Measurements from ENCODE around the gene CHD9NB.
A peak's percentile ranks its signal among the peaks of the same experiment; 100 is the strongest.

CHD9NB gene

DNA sequence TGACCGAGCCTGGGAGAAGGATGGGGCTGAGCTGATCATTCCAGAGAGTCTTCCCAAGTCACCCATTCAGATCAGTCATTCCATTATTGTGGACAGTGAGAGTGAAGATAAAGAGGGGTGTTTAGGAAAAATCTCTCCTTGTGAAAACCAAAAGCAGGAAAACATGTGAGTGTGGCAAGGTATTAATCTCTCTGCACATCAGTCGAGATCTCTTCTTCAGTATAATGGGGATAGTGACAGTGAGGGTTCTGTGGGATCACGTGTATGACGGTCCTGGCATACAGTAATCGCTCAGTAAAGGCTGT lies 37.5 kb upstream of the CHD9NB start:
- Mint-ChIP-seq H3K36me3 (ENCODE audit: low read depth) (peaks cover 23% of the 10 kb centered on the region), H3K27ac (peak overlapping the region; percentile 81), H3K27me3 (no peaks in the 10 kb centered on the region), H3K4me1 (ENCODE audit: low read depth) (peaks cover 81% of the 10 kb centered on the region), H3K4me3 (no peak overlapping the region), H3K9me3 (no peaks in the 10 kb centered on the region)
- intact Hi-C loops (cut with micrococcal nuclease), result loop anchor here (2.0 kb wide), 1 partner anchor 35 kb away; the partner anchor contains the start of gene CHD9

DNA sequence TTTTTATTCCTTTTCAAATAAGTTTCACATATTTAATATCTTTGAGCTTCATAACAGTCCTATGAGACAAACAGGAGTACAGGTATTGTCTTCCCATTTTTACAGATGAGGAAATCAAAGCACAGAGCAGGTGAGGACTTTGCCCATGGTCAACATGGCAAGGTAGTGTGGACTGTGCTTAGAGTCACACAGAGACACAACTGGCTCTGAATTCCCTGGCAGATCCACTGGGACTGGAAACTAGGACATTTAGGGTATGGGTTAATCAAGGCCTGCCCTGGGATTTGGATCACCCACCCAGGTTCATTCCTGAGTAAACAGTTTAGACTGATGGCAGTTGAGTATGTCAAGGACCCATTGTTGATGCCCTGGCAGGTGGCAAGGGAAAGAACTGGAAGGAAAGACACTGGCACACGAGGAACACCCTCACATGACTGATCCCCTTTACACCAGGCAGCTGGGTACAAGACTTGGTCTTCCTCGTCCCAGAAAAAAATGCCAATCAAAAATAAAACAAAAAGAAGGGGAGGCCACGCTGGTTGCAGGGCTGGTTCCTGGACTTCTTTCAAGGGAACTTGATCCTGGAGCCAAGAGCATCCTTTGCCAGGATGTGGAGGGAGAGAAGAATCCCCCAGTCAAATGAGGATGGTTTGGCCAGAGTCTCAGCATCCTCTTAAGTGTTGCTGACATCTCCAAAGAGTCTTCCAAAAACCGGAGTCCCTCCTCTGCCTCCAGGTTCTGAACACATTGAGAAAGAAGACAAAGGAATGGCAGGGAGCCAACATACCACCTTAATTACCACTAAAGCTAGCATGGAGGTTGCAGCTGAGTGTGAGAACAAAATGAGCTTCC lies 37.0 kb upstream of the CHD9NB start:
- Mint-ChIP-seq H3K4me3 (no peak overlapping the region), H3K4me1 (ENCODE audit: low read depth) (peaks cover 79% of the 10 kb centered on the region), H3K36me3 (ENCODE audit: low read depth) (peaks cover 19% of the 10 kb centered on the region), H3K27me3 (no peaks in the 10 kb centered on the region), H3K27ac (peak overlapping the region; percentile 81), H3K9me3 (no peaks in the 10 kb centered on the region)
- intact Hi-C loops (cut with micrococcal nuclease), result loop anchor here (2.0 kb wide), 1 partner anchor 35 kb away; the partner anchor contains the start of gene CHD9

DNA sequence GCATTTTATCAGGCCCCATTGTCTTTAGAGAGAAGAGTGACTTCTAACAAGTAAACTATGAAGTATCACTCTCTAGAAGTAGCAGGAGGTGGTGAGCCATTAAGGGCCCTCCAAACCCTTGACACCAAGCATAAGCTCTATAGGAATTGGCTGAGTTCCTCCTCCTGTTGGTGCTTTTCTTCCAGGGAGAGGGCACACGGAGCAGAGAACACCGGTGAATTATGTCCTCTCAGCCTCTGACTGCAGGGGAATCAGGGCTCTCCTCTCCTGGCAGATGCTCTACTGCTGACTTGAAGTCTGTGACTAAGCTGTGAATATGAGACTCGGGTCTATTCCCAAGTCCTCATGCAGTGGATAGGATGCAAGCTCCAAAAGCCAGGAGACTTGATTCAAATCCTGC lies 34.4 kb upstream of the CHD9NB start:
- Mint-ChIP-seq H3K4me1 (ENCODE audit: low read depth) (peaks cover 75% of the 10 kb centered on the region), H3K36me3 (ENCODE audit: low read depth) (peaks cover 41% of the 10 kb centered on the region), H3K4me3 (no peak overlapping the region), H3K27ac (no peak overlapping the region), H3K27me3 (no peaks in the 10 kb centered on the region), H3K9me3 (no peaks in the 10 kb centered on the region)
- intact Hi-C loops (cut with micrococcal nuclease), result no loop called here

DNA sequence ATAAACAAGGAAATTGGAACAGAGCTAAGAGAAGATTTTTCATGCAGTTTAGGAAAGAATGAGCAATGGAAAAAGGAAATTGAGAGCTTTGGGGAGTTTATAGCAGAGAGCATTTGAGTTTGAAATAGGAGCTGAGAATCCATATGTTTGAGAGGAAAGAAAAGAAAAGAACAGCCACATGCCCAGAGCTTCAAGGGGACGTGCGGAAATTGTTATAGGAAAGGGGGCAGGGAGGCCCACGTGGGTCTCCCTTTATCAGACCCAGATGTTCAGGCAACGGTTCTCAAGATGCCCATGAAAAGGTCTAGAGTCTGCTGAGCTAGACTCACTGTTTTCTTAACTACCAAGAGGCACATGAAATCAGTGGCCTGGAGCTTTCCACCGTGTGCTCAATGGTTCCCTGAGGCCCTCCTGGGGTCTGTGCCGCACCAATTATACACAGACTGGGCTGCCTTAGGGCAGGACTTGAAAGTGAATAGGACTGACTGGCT lies 33.3 kb upstream of the CHD9NB start:
- Mint-ChIP-seq H3K4me1 (ENCODE audit: low read depth) (peaks cover 67% of the 10 kb centered on the region), H3K27ac (peak overlapping the region; percentile 71), H3K9me3 (no peaks in the 10 kb centered on the region), H3K4me3 (no peak overlapping the region), H3K27me3 (no peaks in the 10 kb centered on the region), H3K36me3 (ENCODE audit: low read depth) (peaks cover 41% of the 10 kb centered on the region)
- intact Hi-C loops (cut with micrococcal nuclease), result no loop called here

DNA sequence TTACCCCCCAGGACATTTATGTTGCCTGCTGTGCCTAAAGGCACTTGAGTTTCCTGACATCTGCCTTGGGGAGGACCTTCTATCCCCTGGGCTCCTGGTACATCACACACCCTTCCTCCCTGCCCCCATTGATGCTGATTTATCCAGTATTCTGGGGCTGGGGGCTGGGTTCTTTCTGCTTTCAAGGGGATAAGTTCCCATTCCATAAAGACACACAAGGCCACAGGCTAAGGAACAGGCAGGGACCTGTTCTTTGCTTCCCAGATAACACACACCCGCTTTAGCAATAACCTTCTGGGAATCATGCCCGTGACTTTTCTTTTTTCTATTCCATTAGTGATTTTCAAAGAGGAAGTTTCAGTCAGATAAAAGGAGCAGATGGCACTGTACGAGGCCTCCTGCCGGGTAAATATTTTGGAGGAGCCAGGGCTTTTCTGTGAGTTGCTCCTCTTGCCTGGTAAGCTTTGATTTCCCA lies 32.7 kb upstream of the CHD9NB start:
- H3K36me3 Mint-ChIP-seq (ENCODE audit: low read depth), result peaks cover 41% of the 10 kb centered on the region
- no peak overlapping the region for H3K4me3 Mint-ChIP-seq
- intact Hi-C loops (cut with micrococcal nuclease), result no loop called here
- peak overlapping the region; percentile 71 for H3K27ac Mint-ChIP-seq
- H3K4me1 Mint-ChIP-seq (ENCODE audit: low read depth), result peaks cover 67% of the 10 kb centered on the region
- no peaks in the 10 kb centered on the region for H3K27me3 Mint-ChIP-seq
- no peaks in the 10 kb centered on the region for H3K9me3 Mint-ChIP-seq

DNA sequence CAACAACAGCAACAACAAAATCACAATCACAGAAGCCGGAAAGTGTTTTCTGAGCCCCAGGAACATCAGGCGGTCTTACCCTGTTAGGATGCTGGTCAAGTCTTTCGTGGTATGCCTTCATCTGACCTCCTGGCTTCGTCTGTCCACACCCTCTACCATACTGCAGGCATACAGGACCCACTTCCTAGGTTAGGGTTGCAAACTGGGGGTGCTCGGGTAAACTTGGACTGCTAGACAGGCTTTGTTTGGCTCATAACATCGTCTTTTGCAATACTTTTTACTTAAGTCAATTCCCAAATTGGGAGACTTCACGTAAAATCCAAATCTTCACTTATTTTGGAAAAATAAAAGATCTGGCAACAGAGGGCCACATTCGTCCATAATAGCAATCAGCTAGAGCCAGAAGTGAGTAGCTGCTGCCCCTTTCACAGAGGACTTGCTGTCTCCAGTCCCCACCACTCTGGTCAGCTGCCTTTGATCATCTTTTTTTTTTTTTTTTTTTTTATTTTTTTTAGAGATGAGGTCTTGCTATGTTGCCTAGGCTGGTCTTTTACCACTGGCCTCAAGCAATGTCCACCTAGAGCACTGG lies 32.1 kb upstream of the CHD9NB start:
- H3K4me3 Mint-ChIP-seq, result no peak overlapping the region
- H3K27ac Mint-ChIP-seq, result peak overlapping the region; percentile 71
- no peaks in the 10 kb centered on the region for H3K27me3 Mint-ChIP-seq
- H3K36me3 Mint-ChIP-seq (ENCODE audit: low read depth), result peaks cover 41% of the 10 kb centered on the region
- intact Hi-C loops (cut with micrococcal nuclease), result no loop called here
- H3K9me3 Mint-ChIP-seq, result no peaks in the 10 kb centered on the region
- H3K4me1 Mint-ChIP-seq (ENCODE audit: low read depth), result peaks cover 62% of the 10 kb centered on the region

DNA sequence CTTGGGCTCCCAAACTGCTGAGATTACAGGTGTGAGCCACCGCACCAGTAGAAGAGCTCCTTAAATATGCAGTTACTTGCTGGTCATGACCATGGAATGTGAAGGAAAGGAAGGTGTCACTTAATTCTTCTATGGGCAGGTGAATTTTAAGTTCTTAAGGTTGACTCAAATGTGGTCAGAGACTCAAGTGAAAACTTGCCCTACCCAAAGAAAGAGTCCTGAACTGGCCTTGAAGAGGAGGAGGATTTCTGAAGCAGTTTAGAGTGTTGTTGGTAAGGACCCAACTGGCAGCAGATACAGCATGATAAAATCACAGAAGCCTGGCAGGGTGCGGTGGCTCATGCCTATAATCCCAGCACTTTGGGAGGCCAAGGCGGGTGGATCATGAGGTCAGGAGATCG lies 31.4 kb upstream of the CHD9NB start:
- H3K4me3 Mint-ChIP-seq, result no peak overlapping the region
- no peaks in the 10 kb centered on the region for H3K27me3 Mint-ChIP-seq
- intact Hi-C loops (cut with micrococcal nuclease), result no loop called here
- peaks cover 41% of the 10 kb centered on the region for H3K36me3 Mint-ChIP-seq (ENCODE audit: low read depth)
- peaks cover 60% of the 10 kb centered on the region for H3K4me1 Mint-ChIP-seq (ENCODE audit: low read depth)
- H3K9me3 Mint-ChIP-seq, result no peaks in the 10 kb centered on the region
- peak overlapping the region; percentile 71 for H3K27ac Mint-ChIP-seq

DNA sequence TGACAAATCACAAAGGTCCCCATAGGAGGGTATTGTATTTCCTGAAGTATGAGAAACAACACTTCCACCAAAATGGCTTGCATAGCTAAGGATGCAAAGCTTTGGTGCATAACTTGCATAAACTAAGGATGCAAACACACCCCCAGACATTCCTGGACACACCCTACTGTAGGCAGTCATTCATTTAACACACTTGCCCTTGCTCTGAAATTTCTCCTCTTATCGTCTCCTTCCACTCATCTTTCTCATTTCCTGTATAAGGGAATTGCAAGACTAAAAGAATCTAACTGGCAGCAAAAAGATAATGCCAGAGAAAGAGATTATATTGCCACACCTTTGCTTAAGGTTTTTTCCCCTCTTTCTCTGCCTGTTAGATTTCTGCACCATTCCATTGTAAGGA lies 30.4 kb upstream of the CHD9NB start:
- Mint-ChIP-seq H3K4me1 (ENCODE audit: low read depth) (peaks cover 66% of the 10 kb centered on the region), H3K36me3 (ENCODE audit: low read depth) (peaks cover 43% of the 10 kb centered on the region)

GRCh38 chr16:53082509-53082908 lies 29.8 kb upstream of the CHD9NB start:
- peaks cover 43% of the 10 kb centered on the region for H3K36me3 Mint-ChIP-seq (ENCODE audit: low read depth)
- H3K27ac Mint-ChIP-seq, result no peak overlapping the region
- intact Hi-C loops (cut with micrococcal nuclease), result no loop called here
- H3K9me3 Mint-ChIP-seq, result no peaks in the 10 kb centered on the region
- H3K4me1 Mint-ChIP-seq (ENCODE audit: low read depth), result peaks cover 70% of the 10 kb centered on the region
- no peak overlapping the region for H3K4me3 Mint-ChIP-seq
- H3K27me3 Mint-ChIP-seq, result no peaks in the 10 kb centered on the region

More for the DNA sequence above, 30.4 kb upstream of the CHD9NB start:
- Mint-ChIP-seq H3K4me3 (no peak overlapping the region), H3K27ac (no peak overlapping the region), H3K27me3 (no peaks in the 10 kb centered on the region), H3K9me3 (no peaks in the 10 kb centered on the region)
- intact Hi-C loops (cut with micrococcal nuclease), result no loop called here

DNA sequence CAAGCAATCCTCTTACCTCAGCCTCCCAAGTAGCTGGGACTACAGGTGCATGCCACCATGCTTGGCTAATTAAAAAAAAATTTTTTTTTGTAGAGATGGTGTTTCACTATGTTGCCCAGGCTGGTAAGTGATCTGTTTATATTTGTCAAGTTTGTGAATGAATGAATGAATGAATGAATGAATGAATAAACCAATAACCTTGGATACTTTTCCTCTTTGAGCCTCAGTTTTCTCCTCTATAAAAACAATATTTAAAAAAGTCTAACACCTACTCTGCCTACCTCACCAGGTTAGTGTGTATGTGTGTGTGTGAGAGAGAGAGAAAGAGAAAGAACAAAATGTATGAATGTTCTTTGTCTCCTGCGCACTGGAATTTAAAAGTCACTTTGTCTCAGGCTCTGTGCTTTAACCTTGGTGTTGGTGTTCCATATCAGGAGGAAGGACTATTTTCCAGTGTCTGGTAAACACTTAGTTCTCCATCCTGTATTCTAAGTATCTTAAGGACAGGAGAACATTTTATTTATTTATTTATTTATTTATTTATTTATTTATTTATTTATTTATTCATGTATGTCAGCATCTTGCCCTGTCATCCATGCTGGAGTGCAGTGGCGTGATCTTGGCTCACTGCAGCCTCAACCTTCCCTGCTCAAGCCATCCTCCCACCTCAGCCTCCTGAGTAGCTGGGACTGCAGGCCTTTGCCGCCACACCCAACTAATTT lies 29.1 kb upstream of the CHD9NB start:
- Mint-ChIP-seq H3K4me1 (ENCODE audit: low read depth) (peaks cover 64% of the 10 kb centered on the region), H3K27me3 (no peaks in the 10 kb centered on the region), H3K9me3 (no peaks in the 10 kb centered on the region), H3K36me3 (ENCODE audit: low read depth) (peaks cover 43% of the 10 kb centered on the region), H3K27ac (no peak overlapping the region), H3K4me3 (no peak overlapping the region)
- intact Hi-C loops (cut with micrococcal nuclease), result no loop called here

DNA sequence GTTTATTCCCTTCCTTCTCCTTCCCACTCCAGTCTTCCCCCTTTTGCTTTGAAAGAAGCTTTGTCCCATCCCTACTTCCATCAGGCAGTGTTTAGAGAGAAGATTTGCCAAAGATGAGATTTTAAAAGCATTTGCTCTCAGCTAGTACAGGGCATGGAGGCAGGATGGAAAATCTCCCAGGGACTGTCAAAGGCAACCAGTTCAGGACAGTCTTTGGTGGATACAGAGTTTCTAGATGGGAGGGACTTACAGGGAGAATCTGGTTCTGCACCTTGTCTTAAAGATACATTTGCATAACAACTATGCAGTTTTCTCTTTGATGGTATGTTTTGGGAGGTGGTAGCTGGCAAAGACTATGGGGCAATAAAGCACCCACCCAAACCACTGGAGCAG lies 28.3 kb upstream of the CHD9NB start:
- H3K27ac Mint-ChIP-seq, result peak overlapping the region; percentile 16
- peaks cover 40% of the 10 kb centered on the region for H3K36me3 Mint-ChIP-seq (ENCODE audit: low read depth)
- H3K27me3 Mint-ChIP-seq, result no peaks in the 10 kb centered on the region
- no peak overlapping the region for H3K4me3 Mint-ChIP-seq
- no peaks in the 10 kb centered on the region for H3K9me3 Mint-ChIP-seq
- H3K4me1 Mint-ChIP-seq (ENCODE audit: low read depth), result peaks cover 60% of the 10 kb centered on the region
- intact Hi-C loops (cut with micrococcal nuclease), result no loop called here

DNA sequence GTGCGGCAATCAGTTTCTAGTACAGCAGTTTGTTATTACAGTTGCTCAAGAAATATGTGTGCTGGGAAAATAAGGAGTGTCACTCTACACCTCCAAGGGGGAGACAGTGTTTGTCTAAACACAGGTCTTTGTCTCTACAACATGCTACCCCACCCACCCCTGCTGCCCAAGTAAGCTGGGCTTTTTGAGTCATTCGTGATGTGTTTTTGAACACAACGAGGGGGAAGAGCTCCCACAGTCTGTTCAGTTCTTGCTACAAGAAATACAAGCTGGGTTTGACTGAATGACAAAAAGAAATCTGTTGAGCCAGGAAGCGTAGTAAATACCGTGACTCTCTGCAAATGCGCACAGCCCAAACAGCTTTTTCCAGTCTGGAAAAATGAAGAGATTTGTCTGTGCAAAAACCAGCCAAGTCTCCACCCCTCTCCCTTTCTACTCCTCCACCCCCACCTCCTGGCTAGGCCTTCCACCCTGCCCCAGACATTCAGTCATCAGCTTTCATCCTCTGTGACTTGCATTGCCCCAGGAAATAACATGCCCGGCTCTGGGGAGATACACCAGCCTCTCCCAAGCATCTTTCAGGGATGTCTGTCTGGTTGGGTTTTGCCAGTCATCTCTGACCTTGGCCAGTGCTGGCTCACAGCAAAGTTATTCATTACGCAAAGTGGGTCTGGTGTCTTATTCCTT lies 27.8 kb upstream of the CHD9NB start:
- H3K4me1 Mint-ChIP-seq (ENCODE audit: low read depth), result peaks cover 59% of the 10 kb centered on the region
- peak overlapping the region; percentile 16 for H3K27ac Mint-ChIP-seq
- H3K27me3 Mint-ChIP-seq, result no peaks in the 10 kb centered on the region
- peaks cover 45% of the 10 kb centered on the region for H3K36me3 Mint-ChIP-seq (ENCODE audit: low read depth)
- H3K9me3 Mint-ChIP-seq, result peaks cover 4% of the 10 kb centered on the region
- intact Hi-C loops (cut with micrococcal nuclease), result no loop called here
- H3K4me3 Mint-ChIP-seq, result no peak overlapping the region

GRCh38 chr16:53078765-53079485 lies 26.2 kb upstream of the CHD9NB start:
- intact Hi-C loops (cut with micrococcal nuclease), result no loop called here
- Mint-ChIP-seq H3K27me3 (no peaks in the 10 kb centered on the region), H3K4me3 (no peak overlapping the region), H3K27ac (no peak overlapping the region), H3K4me1 (ENCODE audit: low read depth) (peaks cover 60% of the 10 kb centered on the region), H3K36me3 (ENCODE audit: low read depth) (peaks cover 52% of the 10 kb centered on the region), H3K9me3 (peaks cover 20% of the 10 kb centered on the region)
